ENCODE measurements around the gene CARTPT. TPM values are rescaled to one million over a fixed set of nuclear protein-coding genes. Genes with fewer than 3 reads are reported as not detected.

CARTPT gene
- polyA plus RNA-seq, 3 donors = not detected

- Mint-ChIP-seq H3K4me1 (no peaks in the 10 kb centered on the region), H3K27ac (no peak overlapping the region), H3K9me3 (peaks cover 0 to 4% (median 0%) of the 10 kb centered on the region in 7 donors), H3K36me3 (no peaks in the 10 kb centered on the region), H3K4me3 (no peak overlapping the region), H3K27me3 (ENCODE audit: low read depth in 3 of 3) (peaks cover 2 to 11% (median 2%) of the 10 kb centered on the region in 3 donors)
- Histone ChIP-seq H3K27me3 (ENCODE audit: control insufficient read depth in 2 of 2, insufficient read depth in 2 of 2, low read length in 2 of 2) (no peaks in the 10 kb centered on the region), H3K9me3 (replicated peaks in 1 of 2; ENCODE audit: control insufficient read depth in 1 of 2, insufficient read depth in 1 of 2, low read length in 2 of 2) (no peaks in the 10 kb centered on the region), H2AFZ (ENCODE audit: insufficient read depth, low read depth, low read length, poor library complexity, severe bottlenecking) (no peak overlapping the region), H3K4me3 (replicated peaks in 1 of 3; ENCODE audit: low read depth in 2 of 3, low read length in 3 of 3) (no peak overlapping the region), H3K36me3 (replicated peaks in 1 of 2; ENCODE audit: control insufficient read depth in 1 of 2, insufficient read depth in 2 of 2, low read length in 2 of 2) (no peaks in the 10 kb centered on the region), H3K27ac (ENCODE audit: low read depth in 1 of 2, low read length in 2 of 2) (no peak overlapping the region), H3K9ac (ENCODE audit: insufficient read depth, low read length, poor library complexity, severe bottlenecking) (no peak overlapping the region), H4K20me1 (ENCODE audit: insufficient read depth, low read length) (no peaks in the 10 kb centered on the region), H3K4me1 (ENCODE audit: control insufficient read depth in 1 of 2, insufficient read depth in 2 of 2, low read length in 2 of 2) (no peaks in the 10 kb centered on the region), H3K79me2 (ENCODE audit: insufficient read depth, low read length) (no peaks in the 10 kb centered on the region), H3K4me2 (replicated peaks; ENCODE audit: extremely low read depth, low read length, poor library complexity, severe bottlenecking) (no peak overlapping the region)
- intact Hi-C loops (cut with micrococcal nuclease) = no loop called here
- TF ChIP-seq CTCF (IDR thresholded peaks at IDR 0.05) = no peak
- no peak for DNase-seq
These were observed 15.1 kb downstream of the CARTPT start for GRCh38 chr5:71734141-71734540.

- peaks cover 0 to 4% (median 0%) of the 10 kb centered on the region in 7 donors for H3K9me3 Mint-ChIP-seq
- Histone ChIP-seq H3K4me2 (replicated peaks; ENCODE audit: extremely low read depth, low read length, poor library complexity, severe bottlenecking) (no peak overlapping the region), H3K4me1 (ENCODE audit: control insufficient read depth in 1 of 2, insufficient read depth in 2 of 2, low read length in 2 of 2) (no peaks in the 10 kb centered on the region), H4K20me1 (ENCODE audit: insufficient read depth, low read length) (no peaks in the 10 kb centered on the region), H3K4me3 (replicated peaks in 1 of 3; ENCODE audit: low read depth in 2 of 3, low read length in 3 of 3) (no peak overlapping the region), H3K79me2 (ENCODE audit: insufficient read depth, low read length) (no peaks in the 10 kb centered on the region), H3K27me3 (ENCODE audit: control insufficient read depth in 2 of 2, insufficient read depth in 2 of 2, low read length in 2 of 2) (no peaks in the 10 kb centered on the region), H3K27ac (ENCODE audit: low read depth in 1 of 2, low read length in 2 of 2) (no peak overlapping the region), H2AFZ (ENCODE audit: insufficient read depth, low read depth, low read length, poor library complexity, severe bottlenecking) (no peak overlapping the region), H3K9me3 (replicated peaks in 1 of 2; ENCODE audit: control insufficient read depth in 1 of 2, insufficient read depth in 1 of 2, low read length in 2 of 2) (no peaks in the 10 kb centered on the region), H3K9ac (ENCODE audit: insufficient read depth, low read length, poor library complexity, severe bottlenecking) (no peak overlapping the region), H3K36me3 (replicated peaks in 1 of 2; ENCODE audit: control insufficient read depth in 1 of 2, insufficient read depth in 2 of 2, low read length in 2 of 2) (no peaks in the 10 kb centered on the region)
- peaks cover 2 to 5% (median 3%) of the 10 kb centered on the region in 3 donors for H3K27me3 Mint-ChIP-seq (ENCODE audit: low read depth in 3 of 3)
- H3K4me1 Mint-ChIP-seq = no peaks in the 10 kb centered on the region
- DNase-seq = no peak
- intact Hi-C loops (cut with micrococcal nuclease) = no loop called here
- no peak overlapping the region for H3K27ac Mint-ChIP-seq
- WGBS (ENCODE audit: insufficient coverage) = 95% methylated on average over 2 of the region's 7 CpGs
- TF ChIP-seq CTCF (IDR thresholded peaks at IDR 0.05) = no peak
- H3K4me3 Mint-ChIP-seq = no peak overlapping the region
- H3K36me3 Mint-ChIP-seq = no peaks in the 10 kb centered on the region
These were observed 19.0 kb downstream of the CARTPT start for GRCh38 chr5:71737931-71738539.

All from CD14-positive monocyte (primary cell).